Fibroblast of skin of back (primary cell): ENCODE results near the gene KCTD19.

Source experiments
- DNase-seq: peaks from one replicate; pipeline ENCODE4 v3.0.0-alpha.2; 2013

Gene KCTD19

GRCh38 chr16:67317853-67318252 is 8.7 kb downstream of the KCTD19 start:
- no peak for DNase-seq

GRCh38 chr16:67312719-67313118 is 13.8 kb downstream of the KCTD19 start:
- no peak for DNase-seq

GRCh38 chr16:67311607-67312488 is 14.7 kb downstream of the KCTD19 start:
- DNase-seq, result peak; percentile 100

- DNase-seq, result no peak
These were observed 16.0 kb downstream of the KCTD19 start for GRCh38 chr16:67310561-67310960.

GRCh38 chr16:67305216-67306071 is 21.1 kb downstream of the KCTD19 start:
- DNase-seq, result no peak

GRCh38 chr16:67304020-67304419 is 22.5 kb downstream of the KCTD19 start:
- peak; percentile 67 for DNase-seq

GRCh38 chr16:67302970-67303369 is 23.6 kb downstream of the KCTD19 start:
- DNase-seq, result no peak

GRCh38 chr16:67302076-67302475 is 24.5 kb downstream of the KCTD19 start:
- no peak for DNase-seq

- DNase-seq, result peak; percentile 34
These were observed 25.3 kb downstream of the KCTD19 start for GRCh38 chr16:67301080-67301782.

GRCh38 chr16:67299269-67299668 is 27.3 kb downstream of the KCTD19 start:
- DNase-seq, result no peak

GRCh38 chr16:67298277-67298676 is 28.3 kb downstream of the KCTD19 start:
- no peak for DNase-seq

GRCh38 chr16:67296420-67296819 is 30.1 kb downstream of the KCTD19 start:
- peak; percentile 90 for DNase-seq

- DNase-seq, result peak; percentile 59
These were observed 31.6 kb downstream of the KCTD19 start for GRCh38 chr16:67294938-67295361.

- DNase-seq, result no peak
These were observed 32.3 kb downstream of the KCTD19 start for GRCh38 chr16:67294171-67294757.

- no peak for DNase-seq
These were observed 35.1 kb downstream of the KCTD19 start for GRCh38 chr16:67291461-67291860.

GRCh38 chr16:67287960-67288359 is 38.6 kb downstream of the KCTD19 start:
- DNase-seq, result no peak

- no peak for DNase-seq
These were observed 39.9 kb downstream of the KCTD19 start for GRCh38 chr16:67286441-67287235.

GRCh38 chr16:67284699-67285646 is 41.6 kb downstream of the KCTD19 start:
- DNase-seq, result no peak

GRCh38 chr16:67283826-67284555 is 42.5 kb downstream of the KCTD19 start:
- no peak for DNase-seq
